HUES64 (cell line): Measurements from ENCODE around the gene NOC4L. TPM values are rescaled to one million over a fixed set of nuclear protein-coding genes. Genes with fewer than 3 reads are reported as not detected.
A peak's percentile ranks its signal among the peaks of the same experiment; 100 is the strongest.
"Not testable (repeated sequence)": the region's sequence is repeated elsewhere in the genome, so short reads cannot be mapped to it uniquely, and the experiment has no call there.

Experiments used
- H3K27ac ChIP-seq: 2 replicates; pipeline ENCODE4 v1.7.0; 2013; ENCODE audit warnings: low read depth, low read length, inconsistent platforms
- H3K27me3 ChIP-seq: 2 replicates; pipeline ENCODE4 v1.6.1; 2013; ENCODE audit warnings: mild to moderate bottlenecking, low read length; ENCODE audit not compliant: insufficient read depth
- H3K36me3 ChIP-seq: 2 replicates; pipeline ENCODE4 v1.6.1; 2013; ENCODE audit warnings: mild to moderate bottlenecking, low read length; ENCODE audit not compliant: insufficient read depth
- H3K4me1 ChIP-seq: 2 replicates; pipeline ENCODE4 v1.6.1; 2013; ENCODE audit warnings: mild to moderate bottlenecking, low read length, moderate library complexity; ENCODE audit not compliant: insufficient read depth
- H3K4me3 ChIP-seq: 2 replicates; pipeline ENCODE4 v1.5.1; 2013; ENCODE audit warnings: mild to moderate bottlenecking, low read length, moderate library complexity
- H3K9ac ChIP-seq: 2 replicates; pipeline ENCODE4 v1.6.1; 2013; ENCODE audit warnings: mild to moderate bottlenecking, low read depth, low read length
- H3K9me3 ChIP-seq: 2 replicates; pipeline ENCODE4 v1.6.1; 2013; ENCODE audit warnings: low read depth, low read length; ENCODE audit not compliant: insufficient read depth
- WGBS: fragments of 150-250, 120-280 bp; methylation state at CpG from one replicate; pipeline ENCODE4 v1.1.7; 2013; ENCODE audit warnings: missing lambda C conversion rate; 5-methylcytosine and 5-hydroxymethylcytosine counted together
- polyA plus RNA-seq, 2 experiments: library from polyadenylated mRNA; stranded (reverse); fragments of 50-300 nt; gene quantifications; one replicate each; pipeline ENCODE4 v1.2.3, GENCODE V29; 2013

The NOC4L gene
- 29.0 TPM for polyA plus RNA-seq (2013, experiment 1 of 2)
- polyA plus RNA-seq (2013, experiment 2 of 2) = 31.7 TPM

DNA sequence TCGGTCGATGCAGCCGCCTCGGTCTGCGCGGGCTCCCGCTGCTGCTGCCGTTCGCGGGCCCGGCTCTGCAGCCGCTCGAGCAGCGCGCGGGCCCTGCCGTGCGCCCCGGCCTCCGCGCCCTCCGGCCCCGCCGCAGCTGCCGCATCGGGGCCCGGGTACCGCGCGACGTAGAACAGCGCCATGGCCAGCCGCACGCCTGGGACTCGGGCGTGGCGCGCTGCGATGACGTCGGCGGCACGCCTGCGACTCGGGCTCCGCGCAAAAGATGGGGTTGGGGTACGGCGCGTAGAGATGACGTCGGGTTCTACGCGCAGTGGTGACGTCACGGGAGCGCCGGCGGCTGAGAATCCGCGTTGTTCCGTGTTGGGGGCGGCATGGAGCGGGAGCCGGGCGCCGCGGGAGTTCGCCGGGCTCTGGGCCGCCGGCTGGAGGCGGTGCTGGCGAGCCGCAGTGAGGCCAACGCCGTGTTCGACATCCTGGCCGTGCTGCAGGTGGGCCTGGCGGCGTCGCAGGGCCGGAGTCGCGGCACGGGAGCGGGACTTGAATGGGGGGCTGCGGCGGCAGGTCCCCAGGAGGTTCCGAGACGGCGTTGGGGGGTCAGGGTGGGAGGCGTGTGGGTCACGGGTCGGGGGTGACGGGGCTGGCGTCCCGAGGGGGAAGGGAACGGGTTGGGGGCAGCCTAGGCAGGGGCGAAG lies at the start of gene NOC4L, which contains the start of gene DDX51:
Gene NOC4L, plus strand, starts transcription at position 343 of the 695 bp plus-strand sequence. Its CDS starts 32 bp downstream, at position 375.
Gene DDX51, minus strand, starts transcription at position 205 of the 695 bp plus-strand sequence. Its CDS starts 23 bp downstream, at position 182.
- Histone ChIP-seq H3K9me3 (no peaks in the 10 kb centered on the region), H3K27ac (peak within 1 kb of the TSS; percentile 74; the same call in 1 of the 2 replicates), H3K9ac (peak within 1 kb of the TSS; percentile 90), H3K36me3 (peaks cover 54% of the 10 kb centered on the region), H3K4me1 (no peaks in the 10 kb centered on the region), H3K4me3 (peak within 1 kb of the TSS; percentile 94), H3K27me3 (no peaks in the 10 kb centered on the region)
- under 1% methylated on average over 100 of the region's 100 CpGs for WGBS

DNA sequence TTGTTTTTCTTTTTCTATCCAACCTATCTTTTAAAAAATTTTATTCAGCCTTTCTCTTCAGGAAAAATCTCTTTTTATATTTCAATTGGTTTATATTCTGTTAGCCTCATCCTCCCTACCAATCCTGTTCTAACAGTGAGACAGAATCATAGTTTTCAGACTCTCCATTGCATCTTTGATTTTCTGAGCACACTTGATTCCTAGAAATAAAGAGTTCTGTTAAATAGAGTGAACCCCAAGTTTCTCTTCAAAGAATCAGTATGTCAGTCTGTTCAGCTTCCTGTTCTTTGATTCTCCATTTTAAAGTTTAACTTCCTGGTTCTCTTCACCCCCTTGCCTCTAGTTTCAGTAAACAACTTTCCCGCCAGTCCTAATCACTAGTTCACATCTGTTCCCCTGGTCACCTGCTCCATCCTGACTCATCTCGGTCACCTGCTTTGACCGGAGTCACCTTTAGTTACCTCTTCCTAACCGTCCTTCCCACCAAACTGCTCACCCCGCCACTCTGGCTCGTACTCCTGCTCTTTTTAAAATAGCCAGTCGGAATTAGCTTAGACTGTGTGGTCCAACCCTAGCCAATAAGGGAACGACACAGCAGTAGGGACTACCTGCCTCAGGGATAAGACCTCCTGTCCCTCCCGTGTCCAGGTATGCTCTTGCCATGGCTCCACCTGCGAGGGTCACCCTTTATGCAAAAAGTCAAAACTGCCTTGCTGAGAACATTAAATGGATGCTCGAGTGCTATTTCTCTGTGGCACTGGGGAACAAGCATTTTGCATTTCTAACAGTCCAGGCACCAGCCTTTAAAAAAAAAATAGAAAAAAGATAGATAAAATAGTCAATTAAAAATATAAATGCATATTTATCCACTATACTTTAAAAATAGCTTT lies 48.5 kb upstream of the NOC4L start:
- no peak overlapping the region for H3K27ac ChIP-seq
- H3K9me3 ChIP-seq = peaks cover 5% of the 10 kb centered on the region; the same call in 1 of the 2 replicates
- 89% methylated on average over 11 of the region's 11 CpGs for WGBS
- H3K27me3 ChIP-seq = no peaks in the 10 kb centered on the region
- H3K4me3 ChIP-seq = no peak overlapping the region
- no peaks in the 10 kb centered on the region for H3K4me1 ChIP-seq
- peaks cover 37% of the 10 kb centered on the region for H3K36me3 ChIP-seq
- no peak overlapping the region for H3K9ac ChIP-seq

DNA sequence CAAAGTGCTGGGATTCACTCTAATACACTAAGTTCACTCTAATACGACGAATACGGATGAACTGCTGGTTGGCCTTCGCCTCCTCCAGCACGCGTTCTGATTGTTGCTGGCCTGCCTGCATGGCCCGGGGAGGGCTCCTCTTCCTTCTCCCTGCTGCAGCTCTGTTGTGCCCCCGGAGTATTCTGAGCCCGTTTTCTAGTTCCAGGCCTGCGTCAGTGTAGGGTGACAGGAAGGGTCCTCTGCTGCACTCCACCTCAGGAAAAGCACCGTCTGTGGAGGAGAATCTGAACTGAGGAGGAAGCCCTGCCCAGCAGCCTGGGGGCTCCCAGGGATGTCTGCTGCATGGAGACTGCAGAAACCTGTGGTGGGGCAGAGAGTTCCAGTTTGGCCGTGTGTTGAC lies 44.5 kb upstream of the NOC4L start:
- H3K9me3 ChIP-seq = peaks cover 5% of the 10 kb centered on the region; the same call in 1 of the 2 replicates
- no peak overlapping the region for H3K4me3 ChIP-seq
- H3K36me3 ChIP-seq = peaks cover 19% of the 10 kb centered on the region
- no peaks in the 10 kb centered on the region for H3K27me3 ChIP-seq
- 93% methylated on average over 12 of the region's 12 CpGs for WGBS
- H3K27ac ChIP-seq = no peak overlapping the region
- H3K9ac ChIP-seq = no peak overlapping the region; the same call in 1 of the 2 replicates
- peaks cover 5% of the 10 kb centered on the region; the same call in 1 of the 2 replicates for H3K4me1 ChIP-seq

DNA sequence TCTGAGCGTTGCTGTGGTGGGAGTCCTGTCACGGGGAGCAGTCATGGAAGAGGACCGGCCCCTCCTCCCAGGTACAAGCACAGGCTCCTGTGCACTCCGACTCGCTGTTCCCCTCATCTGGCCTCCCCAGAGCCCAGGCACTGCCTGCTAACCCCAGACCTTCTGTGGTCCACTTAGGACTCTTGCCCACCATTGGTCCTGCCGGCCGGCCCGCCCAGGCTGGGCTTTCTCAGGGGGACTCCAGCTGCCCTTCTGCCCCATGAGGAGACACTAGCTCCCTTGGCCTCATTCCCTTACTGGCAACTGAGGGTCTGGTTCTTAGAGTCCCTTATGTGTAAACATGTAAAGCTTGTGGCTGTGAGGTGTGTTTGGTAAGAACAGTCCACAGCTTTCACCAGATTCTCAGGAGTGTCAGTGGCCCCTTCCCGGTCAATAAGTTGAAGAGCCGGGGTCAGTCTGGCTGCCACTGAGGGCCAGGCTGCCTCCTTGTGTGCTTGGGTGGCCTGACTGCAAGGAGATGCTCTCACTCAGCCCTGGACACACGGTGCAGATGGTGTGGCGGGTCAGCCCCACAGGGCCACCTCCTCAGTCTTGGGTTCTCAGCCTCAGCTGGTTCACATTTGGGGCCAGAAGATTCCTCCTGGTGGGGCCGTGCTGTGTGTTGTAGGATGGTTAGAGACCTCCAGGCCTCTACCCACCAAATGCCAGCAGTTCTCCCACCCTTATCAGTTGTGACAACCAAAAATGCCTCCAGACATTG lies 43.8 kb upstream of the NOC4L start:
- Histone ChIP-seq H3K27me3 (no peaks in the 10 kb centered on the region), H3K9ac (no peak overlapping the region), H3K36me3 (peaks cover 23% of the 10 kb centered on the region), H3K9me3 (peaks cover 5% of the 10 kb centered on the region; the same call in 1 of the 2 replicates), H3K27ac (no peak overlapping the region), H3K4me1 (peaks cover 5% of the 10 kb centered on the region; the same call in 1 of the 2 replicates), H3K4me3 (no peak overlapping the region)
- WGBS = 98% methylated on average over 12 of the region's 13 CpGs

DNA sequence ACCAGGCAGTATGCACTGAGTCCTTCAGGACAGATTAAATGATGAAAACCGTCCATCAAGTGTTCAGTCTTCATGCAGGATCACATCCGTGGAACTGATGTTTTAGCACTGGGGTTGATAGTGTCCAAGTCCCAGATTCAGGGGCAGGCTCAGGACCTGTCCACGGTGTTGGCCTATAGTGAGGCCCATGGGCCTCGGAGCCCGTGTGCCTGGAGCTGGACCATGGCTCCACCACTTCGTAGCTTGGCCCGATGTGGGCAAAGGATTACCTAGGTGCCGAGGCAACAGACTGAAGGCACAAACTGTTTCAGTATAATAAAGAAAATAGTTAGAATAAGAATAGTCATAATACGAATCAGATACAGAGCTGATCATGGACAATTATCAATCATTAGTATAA lies 42.0 kb upstream of the NOC4L start:
- Histone ChIP-seq H3K9ac (no peak overlapping the region), H3K9me3 (no peaks in the 10 kb centered on the region), H3K4me3 (no peak overlapping the region), H3K4me1 (peaks cover 5% of the 10 kb centered on the region; the same call in 1 of the 2 replicates), H3K27me3 (no peaks in the 10 kb centered on the region), H3K27ac (no peak overlapping the region), H3K36me3 (peaks cover 18% of the 10 kb centered on the region)
- 91% methylated on average over 8 of the region's 9 CpGs for WGBS

DNA sequence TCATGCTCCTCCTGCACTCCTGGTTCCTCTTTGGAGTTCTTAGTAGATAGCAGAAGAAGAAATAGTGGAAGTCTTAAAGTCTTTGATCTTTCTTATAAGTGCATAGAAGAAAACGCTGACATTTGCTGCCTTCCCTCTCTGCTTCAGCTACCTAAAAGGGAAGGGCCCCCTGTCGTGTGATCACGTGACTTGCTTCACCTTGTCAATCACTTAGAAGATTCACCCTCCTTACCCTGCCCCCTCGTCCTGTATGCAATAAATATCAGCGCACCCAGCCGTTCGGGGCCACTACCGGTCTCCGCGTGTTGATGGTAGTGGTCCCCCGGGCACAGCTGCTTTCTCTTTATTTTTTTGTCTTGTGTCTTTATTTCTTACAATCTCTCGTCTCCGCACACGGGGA lies 41.2 kb upstream of the NOC4L start:
- H3K4me3 ChIP-seq = peak overlapping the region; percentile 18; the same call in 1 of the 2 replicates
- not testable (repeated sequence) for H3K4me1 ChIP-seq, H3K9ac ChIP-seq, H3K27me3 ChIP-seq, H3K9me3 ChIP-seq, H3K27ac ChIP-seq
- WGBS = 25% methylated on average over 14 of the region's 14 CpGs
- H3K36me3 ChIP-seq = peaks cover 18% of the 10 kb centered on the region

DNA sequence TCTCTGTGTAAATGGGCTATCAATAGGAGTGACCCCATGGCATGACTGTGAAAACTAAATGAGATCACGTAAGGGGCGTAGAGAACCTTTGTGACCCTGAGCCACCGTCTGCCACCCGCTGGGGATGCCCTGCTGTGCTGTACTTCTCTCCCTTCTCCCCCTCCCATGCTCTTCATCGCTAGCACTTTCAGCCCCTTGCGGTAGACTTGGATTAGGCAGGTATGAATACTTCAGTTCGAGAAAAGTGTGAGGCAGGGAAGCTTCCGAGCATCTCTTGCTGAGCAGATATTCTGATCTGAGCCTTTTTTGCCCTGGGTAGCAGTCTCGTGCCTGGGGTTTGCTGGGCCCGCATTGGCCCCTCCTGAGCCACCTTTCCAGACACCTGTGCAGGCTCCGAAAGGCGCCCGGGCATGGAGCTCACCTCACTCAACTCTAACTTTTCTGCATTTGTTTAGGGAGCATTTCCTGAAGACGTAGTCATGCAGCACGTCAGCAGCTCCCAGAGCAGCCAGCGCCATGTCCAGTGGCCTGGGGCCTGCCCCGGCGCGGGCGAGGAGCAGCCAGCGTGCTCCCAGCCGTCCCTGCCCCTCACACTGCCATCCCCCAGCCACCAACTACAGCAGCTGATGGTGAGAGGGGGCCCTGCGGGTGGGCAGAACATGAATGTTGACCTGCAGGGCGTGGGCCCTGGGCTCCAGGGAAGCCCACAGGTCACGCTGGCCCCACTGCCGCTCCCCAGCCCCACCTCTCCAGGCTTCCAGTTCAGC lies 40.5 kb upstream of the NOC4L start:
- H3K4me3 ChIP-seq = peak overlapping the region; percentile 18; the same call in 1 of the 2 replicates
- 67% methylated on average over 26 of the region's 26 CpGs for WGBS
- peaks cover 20% of the 10 kb centered on the region for H3K36me3 ChIP-seq

DNA sequence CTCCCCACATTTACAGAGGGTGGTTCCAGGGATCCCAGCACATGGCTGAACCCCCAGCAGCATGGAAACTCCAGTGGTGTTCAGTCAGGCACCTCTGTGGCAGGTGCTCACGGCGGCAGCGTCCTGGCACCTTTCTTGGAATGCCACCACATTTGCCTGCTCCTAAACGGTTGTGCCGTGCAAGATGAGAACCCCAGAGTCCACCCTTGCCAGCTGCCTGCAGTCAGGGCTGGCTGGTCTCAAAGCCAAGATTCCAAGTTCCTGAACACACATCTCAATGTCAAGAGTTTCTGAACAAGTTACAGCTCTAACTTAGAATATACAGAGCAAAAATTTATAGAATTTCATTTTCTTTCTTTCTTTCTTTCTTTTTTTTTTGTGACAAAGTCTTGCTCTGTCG lies 38.8 kb upstream of the NOC4L start:
- Histone ChIP-seq H3K9me3 (no peaks in the 10 kb centered on the region), H3K27me3 (no peaks in the 10 kb centered on the region), H3K9ac (no peak overlapping the region), H3K36me3 (peaks cover 22% of the 10 kb centered on the region), H3K4me1 (peaks cover 5% of the 10 kb centered on the region; the same call in 1 of the 2 replicates), H3K27ac (no peak overlapping the region), H3K4me3 (no peak overlapping the region)
- 95% methylated on average over 6 of the region's 6 CpGs for WGBS

More for the DNA sequence above, 40.5 kb upstream of the NOC4L start:
- Histone ChIP-seq H3K9me3 (no peaks in the 10 kb centered on the region), H3K4me1 (peaks cover 5% of the 10 kb centered on the region; the same call in 1 of the 2 replicates), H3K27me3 (no peaks in the 10 kb centered on the region), H3K27ac (no peak overlapping the region; the same call in 1 of the 2 replicates), H3K9ac (no peak overlapping the region)

DNA sequence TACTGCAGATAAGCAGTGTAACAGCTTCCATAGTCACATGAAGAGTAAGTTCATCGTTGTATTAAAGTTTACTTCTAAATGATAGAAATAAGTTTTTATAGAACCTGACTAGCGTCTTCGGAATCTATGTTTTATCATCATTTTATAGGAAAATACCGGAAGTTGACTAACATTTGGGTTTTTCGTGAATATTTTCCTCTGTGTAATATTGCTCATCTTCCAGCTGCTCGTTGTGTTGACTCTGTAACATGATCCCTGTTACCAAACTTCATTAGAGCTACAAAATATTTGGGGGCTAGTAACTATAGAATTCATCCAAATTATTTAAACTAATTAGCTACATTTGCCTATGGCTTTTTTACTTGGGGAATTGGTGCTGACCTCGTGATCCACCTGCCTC lies 37.3 kb upstream of the NOC4L start:
- Histone ChIP-seq H3K4me1 (peaks cover 5% of the 10 kb centered on the region; the same call in 1 of the 2 replicates), H3K27me3 (no peaks in the 10 kb centered on the region), H3K27ac (no peak overlapping the region), H3K9me3 (no peaks in the 10 kb centered on the region), H3K36me3 (peaks cover 32% of the 10 kb centered on the region), H3K9ac (no peak overlapping the region), H3K4me3 (no peak overlapping the region)
- WGBS = 97% methylated on average over 7 of the region's 7 CpGs
